Activated T-helper 2 cell treated with anti-CD3 and anti-CD28 coated beads, Interferon-gamma antibody, Interleukin-2, Interleukin-4, amounts not matched to agents 10 μg/mL and 5 μg/mL and 100 μg/mL, durations not matched to agents 14 hours and 24 hours and 36 hours (primary cell): ENCODE results near the gene COX4I2. TPM values are rescaled to one million over a fixed set of nuclear protein-coding genes. Genes with fewer than 3 reads are reported as not detected.
"Not testable (repeated sequence)": the region's sequence is repeated elsewhere in the genome, so short reads cannot be mapped to it uniquely, and the experiment has no call there.

Experiments used
- DNase-seq: peaks from one replicate; pipeline ENCODE4 v3.0.0; 2021; ENCODE audit warnings: low spot score
- H3K27ac Mint-ChIP-seq: one replicate; pipeline ENCODE4 v1.8.0; 2021; ENCODE audit warnings: mixed read lengths
- H3K27me3 Mint-ChIP-seq: one replicate; pipeline ENCODE4 v1.8.0; 2021; ENCODE audit warnings: low read depth, mixed read lengths
- H3K36me3 Mint-ChIP-seq: one replicate; pipeline ENCODE4 v1.8.0; 2021; ENCODE audit warnings: low read depth, mixed read lengths
- H3K4me1 Mint-ChIP-seq: one replicate; pipeline ENCODE4 v1.8.0; 2021; ENCODE audit warnings: low read depth, mixed read lengths
- H3K4me3 Mint-ChIP-seq: one replicate; pipeline ENCODE4 v1.8.0; 2021; ENCODE audit warnings: low read depth, mild to moderate bottlenecking, moderate library complexity, mixed read lengths
- H3K9me3 Mint-ChIP-seq: one replicate; pipeline ENCODE4 v1.8.0; 2021; ENCODE audit warnings: mixed read lengths
- intact Hi-C: fragments of 100-400 bp; cut with micrococcal nuclease; formaldehyde crosslinking; loops from one replicate; pipeline ENCODE4 v1.15.1; 2023
- total RNA-seq: library from RNA; stranded (reverse); gene quantifications from 2 replicates; pipeline ENCODE4 v1.2.3, GENCODE V29; 2022

Gene COX4I2
- total RNA-seq, 1 donor from 2014 or later = not detected

DNA sequence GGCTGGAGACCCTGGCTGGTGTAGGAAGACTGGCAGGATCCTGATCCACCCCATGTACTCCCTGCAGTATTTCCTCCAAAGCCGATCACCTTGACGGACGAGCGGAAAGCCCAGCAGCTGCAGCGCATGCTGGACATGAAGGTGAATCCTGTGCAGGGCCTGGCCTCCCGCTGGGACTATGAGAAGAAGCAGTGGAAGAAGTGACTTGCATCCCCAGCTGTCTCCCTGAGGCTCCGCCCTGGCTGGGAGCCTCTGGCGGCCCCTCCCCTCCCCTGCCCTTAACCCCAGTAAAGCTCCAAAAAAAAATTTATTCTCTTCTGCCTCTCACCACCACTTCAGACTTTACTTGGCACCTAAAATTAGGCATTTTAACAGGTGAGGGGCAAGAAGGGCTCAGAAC lies 7.0 kb downstream of the COX4I2 start:
- intact Hi-C loops = no loop called here

DNA sequence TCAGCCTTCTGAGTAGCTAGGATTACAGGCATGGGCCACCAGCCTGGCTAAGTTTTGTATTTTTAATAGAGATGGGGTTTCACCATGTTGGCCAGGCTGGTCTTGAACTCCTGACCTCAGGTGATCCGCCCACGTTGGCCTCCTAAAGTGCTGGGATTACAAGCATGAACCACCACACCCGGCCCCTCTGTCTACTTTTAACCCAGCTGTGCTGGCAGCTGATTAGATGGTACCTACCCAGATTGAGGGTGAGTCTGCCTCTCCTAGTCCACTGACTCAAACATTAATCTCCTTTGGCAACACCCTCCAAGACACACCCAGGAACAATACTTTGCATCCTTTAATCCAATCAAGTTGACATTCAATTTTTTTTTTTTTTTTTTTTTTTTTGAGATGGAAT lies 10.4 kb downstream of the COX4I2 start:
- intact Hi-C loops, H3K4me1 Mint-ChIP-seq, H3K27ac Mint-ChIP-seq, DNase-seq, H3K27me3 Mint-ChIP-seq, H3K9me3 Mint-ChIP-seq, H3K4me3 Mint-ChIP-seq, H3K36me3 Mint-ChIP-seq: not testable (repeated sequence)

More for the DNA sequence above, 7.0 kb downstream of the COX4I2 start:
- Mint-ChIP-seq H3K9me3 (no peaks in the 10 kb centered on the region), H3K36me3 (no peaks in the 10 kb centered on the region), H3K4me1 (peaks cover 9% of the 10 kb centered on the region), H3K27me3 (peaks cover 11% of the 10 kb centered on the region), H3K4me3 (no peak overlapping the region), H3K27ac (no peak overlapping the region)
- no peak for DNase-seq

DNA sequence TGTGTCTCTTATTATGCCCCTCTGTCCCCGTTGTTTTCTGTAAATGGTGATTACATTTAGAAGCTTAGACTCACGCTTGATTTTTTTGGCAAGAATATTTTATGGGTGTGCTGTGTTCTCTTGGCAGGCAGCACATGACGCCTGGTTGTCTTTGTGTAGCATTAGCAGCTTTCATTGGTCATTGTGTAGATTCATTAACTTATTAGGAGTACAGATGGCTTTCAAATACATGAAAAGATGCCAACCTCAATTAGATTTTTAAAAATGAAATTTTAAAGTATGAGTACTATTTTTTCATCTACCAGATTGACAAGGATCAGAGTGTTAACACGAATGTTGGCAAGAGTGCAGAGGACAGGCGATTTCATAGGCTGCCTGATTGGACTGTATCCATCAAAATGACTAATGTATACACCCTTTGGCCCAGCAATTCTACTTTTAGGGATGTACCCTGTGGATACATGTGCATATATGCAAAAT lies 15.2 kb downstream of the COX4I2 start:
- DNase-seq = no peak
- H3K36me3 Mint-ChIP-seq = peaks cover 3% of the 10 kb centered on the region

DNA sequence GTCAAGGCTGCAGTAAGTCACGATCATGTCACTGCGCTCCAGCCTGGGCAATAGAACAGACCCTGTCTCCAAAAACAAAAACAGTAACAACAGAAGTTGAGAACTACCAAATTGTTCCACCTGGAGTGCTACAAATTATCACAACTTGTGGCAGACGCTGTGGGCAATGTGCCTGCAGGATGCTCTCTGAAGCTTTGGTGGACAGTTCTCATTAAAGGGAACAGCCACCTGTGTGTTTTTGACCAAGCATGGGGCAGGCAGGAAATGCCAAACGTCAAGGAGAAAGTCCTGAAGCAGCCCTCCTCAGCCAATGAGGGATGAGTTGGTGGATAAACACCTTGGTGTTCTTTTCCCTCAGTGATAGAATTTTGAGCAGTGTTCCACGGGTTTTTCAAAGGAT lies 15.8 kb downstream of the COX4I2 start:
- intact Hi-C loops = no loop called here
- H3K4me3 Mint-ChIP-seq = no peak overlapping the region
- H3K36me3 Mint-ChIP-seq = peaks cover 3% of the 10 kb centered on the region
- DNase-seq = no peak
- no peaks in the 10 kb centered on the region for H3K9me3 Mint-ChIP-seq
- H3K27ac Mint-ChIP-seq = no peak overlapping the region
- H3K4me1 Mint-ChIP-seq = no peaks in the 10 kb centered on the region
- peaks cover 3% of the 10 kb centered on the region for H3K27me3 Mint-ChIP-seq

More for the DNA sequence above, 15.2 kb downstream of the COX4I2 start:
- no peaks in the 10 kb centered on the region for H3K4me1 Mint-ChIP-seq
- H3K27ac Mint-ChIP-seq = no peak overlapping the region
- no peaks in the 10 kb centered on the region for H3K9me3 Mint-ChIP-seq
- H3K4me3 Mint-ChIP-seq = no peak overlapping the region
- intact Hi-C loops = no loop called here
- H3K27me3 Mint-ChIP-seq = peaks cover 3% of the 10 kb centered on the region

DNA sequence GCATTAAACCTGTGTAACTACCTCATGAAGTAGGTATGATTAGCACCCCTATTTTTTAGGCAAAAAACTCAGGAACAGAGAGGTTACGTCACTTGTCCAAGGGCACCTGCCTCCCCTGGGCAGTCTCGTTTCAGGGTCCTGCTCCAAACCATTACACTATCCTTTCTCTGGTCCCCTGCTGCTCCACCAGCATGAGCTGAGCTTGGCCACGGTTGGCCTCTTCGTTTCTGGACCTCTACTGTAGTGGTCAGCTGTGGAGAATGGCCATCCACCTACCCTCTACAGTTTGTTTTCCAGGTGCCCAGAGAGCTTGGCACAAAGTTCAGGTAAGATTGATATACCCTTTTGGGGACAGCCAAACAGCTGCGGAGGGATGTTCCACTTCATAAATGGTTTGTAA lies 16.8 kb downstream of the COX4I2 start:
- Mint-ChIP-seq H3K4me3 (no peak overlapping the region), H3K36me3 (peaks cover 3% of the 10 kb centered on the region), H3K9me3 (no peaks in the 10 kb centered on the region), H3K27ac (no peak overlapping the region), H3K27me3 (peaks cover 3% of the 10 kb centered on the region), H3K4me1 (no peaks in the 10 kb centered on the region)
- no peak for DNase-seq
- intact Hi-C loops = no loop called here

DNA sequence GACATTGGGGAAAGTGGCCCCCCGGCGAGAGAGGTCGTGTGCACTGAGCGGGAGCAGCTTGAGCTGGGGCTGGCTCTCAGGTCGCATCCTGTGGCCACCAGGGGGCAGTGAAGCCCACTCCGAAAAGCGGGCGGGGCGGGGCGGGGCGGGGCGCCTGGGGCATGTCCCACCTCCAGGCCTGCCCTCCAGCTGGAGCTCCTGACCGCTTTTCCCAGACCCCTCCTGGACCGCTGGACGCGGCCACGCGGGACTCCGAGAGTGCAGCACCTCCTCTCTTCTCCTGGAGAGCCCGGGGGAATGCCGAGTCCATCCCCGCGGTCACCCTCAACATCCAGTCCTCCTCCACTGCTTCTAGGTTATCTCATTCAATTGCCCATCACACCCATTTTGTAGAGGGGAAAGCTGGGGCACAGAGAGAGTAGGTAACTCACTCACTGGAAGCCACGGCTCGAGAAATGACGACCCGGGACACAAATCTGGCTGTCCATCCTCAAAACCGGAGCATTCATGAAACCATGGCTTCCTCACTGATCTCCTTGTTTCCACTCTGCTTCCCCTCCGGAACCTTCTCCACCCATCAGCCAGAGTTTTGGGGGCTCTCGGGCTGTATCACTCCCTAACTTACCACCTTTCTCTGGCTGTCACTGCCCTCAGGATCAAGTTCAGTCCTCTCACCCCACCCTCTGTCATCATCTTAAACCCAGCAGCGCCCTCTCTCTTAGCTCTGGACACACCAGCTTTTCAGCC lies 24.1 kb downstream of the COX4I2 start:
- peaks cover 39% of the 10 kb centered on the region for H3K4me1 Mint-ChIP-seq
- peaks cover 61% of the 10 kb centered on the region for H3K36me3 Mint-ChIP-seq
- no peaks in the 10 kb centered on the region for H3K9me3 Mint-ChIP-seq
- no peaks in the 10 kb centered on the region for H3K27me3 Mint-ChIP-seq
- H3K4me3 Mint-ChIP-seq = peak overlapping the region; percentile 74
- intact Hi-C loops = loop anchor here (1.0 to 2.0 kb wide), 2 partner anchors 15 to 62 kb away; no protein-coding TSS in a partner anchor
- peak; percentile 61 for DNase-seq
- peak overlapping the region; percentile 74 for H3K27ac Mint-ChIP-seq

DNA sequence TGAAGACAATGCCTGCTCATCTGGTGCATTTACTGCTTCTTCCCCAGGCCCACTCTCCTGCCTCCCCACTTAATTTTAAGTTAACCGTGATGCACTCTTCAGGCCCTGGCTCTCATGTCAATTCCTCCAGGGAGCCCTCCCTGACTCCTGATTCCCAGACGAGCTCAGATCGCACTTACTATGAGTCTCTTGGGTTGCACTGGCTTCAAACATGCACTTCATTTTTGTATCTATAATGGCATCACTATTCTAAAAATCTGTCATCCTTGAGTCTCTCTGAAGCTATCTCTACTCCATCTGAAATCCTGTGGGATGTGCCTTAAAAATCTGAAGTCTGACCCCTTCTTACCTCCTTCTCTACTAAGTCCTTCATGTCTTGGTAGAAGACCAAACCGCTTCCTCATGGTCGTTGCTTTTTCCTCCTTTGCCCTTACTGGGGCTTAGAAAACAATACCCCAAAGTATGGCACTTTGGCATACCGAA lies 24.7 kb downstream of the COX4I2 start:
- intact Hi-C loops = loop anchor here (2.0 kb wide), 1 partner anchor 14 kb away; no protein-coding TSS in a partner anchor

DNA sequence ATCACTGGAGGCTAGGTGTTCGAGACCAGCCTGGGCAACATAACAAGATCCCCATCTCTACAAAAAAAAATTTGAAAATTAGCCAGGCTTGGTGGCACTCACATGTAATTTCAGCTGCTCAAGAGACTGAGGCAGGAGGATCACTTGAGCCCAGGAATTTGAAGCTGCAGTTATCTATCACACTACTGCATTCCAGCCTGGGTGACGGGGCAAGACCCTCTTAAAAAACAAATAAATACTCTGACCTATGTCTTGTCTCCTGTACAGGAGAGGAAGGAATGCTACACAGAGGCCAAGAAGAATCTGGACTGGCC lies 25.8 kb downstream of the COX4I2 start:
- H3K4me1 Mint-ChIP-seq = peaks cover 49% of the 10 kb centered on the region
- no peaks in the 10 kb centered on the region for H3K27me3 Mint-ChIP-seq
- DNase-seq = no peak
- no peak overlapping the region for H3K4me3 Mint-ChIP-seq
- intact Hi-C loops = loop anchor here (2.0 kb wide), 1 partner anchor 13 kb away; no protein-coding TSS in a partner anchor
- H3K36me3 Mint-ChIP-seq = peaks cover 71% of the 10 kb centered on the region
- no peaks in the 10 kb centered on the region for H3K9me3 Mint-ChIP-seq
- H3K27ac Mint-ChIP-seq = no peak overlapping the region

More for the DNA sequence above, 24.7 kb downstream of the COX4I2 start:
- Mint-ChIP-seq H3K27ac (peak overlapping the region; percentile 74), H3K27me3 (no peaks in the 10 kb centered on the region), H3K4me1 (peaks cover 41% of the 10 kb centered on the region), H3K9me3 (no peaks in the 10 kb centered on the region), H3K36me3 (peaks cover 64% of the 10 kb centered on the region), H3K4me3 (peak overlapping the region; percentile 74)
- no peak for DNase-seq

DNA sequence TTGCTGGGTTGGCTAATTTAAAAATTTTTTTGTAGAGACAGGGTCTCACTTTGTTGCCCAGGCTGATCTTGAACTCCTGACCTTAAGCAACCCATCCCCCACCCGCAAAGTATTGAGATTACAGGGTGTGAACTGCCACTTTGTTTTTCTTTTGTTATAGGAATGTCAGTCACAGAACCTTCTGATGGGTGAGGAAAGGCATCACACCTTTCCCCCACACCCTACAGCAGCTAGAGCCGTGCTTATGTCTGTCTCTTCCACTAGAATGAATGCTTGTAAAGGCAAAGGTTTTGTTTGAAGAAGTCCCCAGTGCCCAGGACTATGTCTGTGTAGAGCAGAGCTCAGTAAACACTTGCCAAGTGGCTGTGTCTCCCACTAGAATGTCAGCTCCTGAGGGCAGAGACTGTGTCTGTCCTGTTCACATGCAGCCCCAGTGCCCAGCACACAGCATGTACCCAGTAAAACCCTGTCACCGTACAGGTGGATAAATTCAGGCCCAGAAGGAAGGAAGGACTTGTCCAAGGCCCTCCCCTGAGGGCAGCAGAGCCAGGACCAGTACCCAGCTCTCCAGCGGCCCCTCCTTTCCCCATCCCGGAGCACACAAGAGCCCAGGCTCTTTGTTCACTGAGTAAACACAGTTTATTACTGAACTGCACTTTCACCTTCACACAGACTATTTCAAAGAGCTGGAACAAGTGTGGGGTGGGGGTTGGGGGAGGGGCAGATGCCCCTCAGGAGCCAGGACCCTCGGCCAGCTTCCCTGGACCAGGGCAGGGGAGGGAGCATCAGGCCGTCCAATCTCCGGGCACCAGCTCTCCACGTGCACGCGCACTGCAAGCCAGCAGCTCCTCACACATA lies 26.4 kb downstream of the COX4I2 start:
- DNase-seq = no peak
- Mint-ChIP-seq H3K27ac (peak overlapping the region; percentile 77), H3K4me1 (peaks cover 49% of the 10 kb centered on the region), H3K27me3 (no peaks in the 10 kb centered on the region), H3K36me3 (peaks cover 76% of the 10 kb centered on the region), H3K9me3 (no peaks in the 10 kb centered on the region), H3K4me3 (no peak overlapping the region)
- intact Hi-C loops = loop anchor here (2.0 kb wide), 1 partner anchor 13 kb away; no protein-coding TSS in a partner anchor

DNA sequence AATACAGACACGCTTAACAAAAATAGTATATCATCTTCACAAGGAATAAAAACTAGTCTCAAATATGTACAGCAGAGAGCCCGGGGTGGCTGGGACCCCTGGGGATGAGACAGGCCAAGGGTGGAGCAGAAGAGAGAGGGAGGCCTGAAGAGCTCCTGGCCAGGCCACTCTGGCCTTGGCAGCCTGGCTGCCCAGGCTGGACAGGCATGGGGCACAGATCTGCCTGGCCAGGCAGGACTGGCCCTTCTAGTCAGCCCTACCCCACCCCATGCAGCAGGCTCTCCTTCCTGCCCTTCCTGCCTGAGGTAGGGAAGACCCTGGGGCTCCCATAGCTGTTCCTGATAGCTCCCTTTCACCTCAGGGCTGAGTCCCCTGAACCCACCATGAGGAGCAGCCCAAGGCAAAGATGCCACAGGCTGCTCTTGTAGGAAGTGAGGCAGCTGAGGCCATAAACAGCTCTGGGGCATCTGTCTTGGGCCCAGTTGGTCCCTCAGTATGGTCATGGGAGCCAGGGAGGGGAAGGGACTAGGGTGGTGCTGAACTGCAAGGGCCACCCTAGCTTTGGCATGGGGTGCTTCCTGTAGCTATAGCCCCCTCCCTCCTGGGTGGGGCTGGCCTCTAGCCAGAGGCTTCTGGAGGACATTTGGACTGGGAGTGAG lies 27.1 kb downstream of the COX4I2 start:
- Mint-ChIP-seq H3K9me3 (no peaks in the 10 kb centered on the region), H3K4me3 (no peak overlapping the region), H3K27me3 (no peaks in the 10 kb centered on the region), H3K4me1 (peaks cover 56% of the 10 kb centered on the region), H3K27ac (peak overlapping the region; percentile 52), H3K36me3 (peaks cover 83% of the 10 kb centered on the region)
- intact Hi-C loops = no loop called here
- no peak for DNase-seq

DNA sequence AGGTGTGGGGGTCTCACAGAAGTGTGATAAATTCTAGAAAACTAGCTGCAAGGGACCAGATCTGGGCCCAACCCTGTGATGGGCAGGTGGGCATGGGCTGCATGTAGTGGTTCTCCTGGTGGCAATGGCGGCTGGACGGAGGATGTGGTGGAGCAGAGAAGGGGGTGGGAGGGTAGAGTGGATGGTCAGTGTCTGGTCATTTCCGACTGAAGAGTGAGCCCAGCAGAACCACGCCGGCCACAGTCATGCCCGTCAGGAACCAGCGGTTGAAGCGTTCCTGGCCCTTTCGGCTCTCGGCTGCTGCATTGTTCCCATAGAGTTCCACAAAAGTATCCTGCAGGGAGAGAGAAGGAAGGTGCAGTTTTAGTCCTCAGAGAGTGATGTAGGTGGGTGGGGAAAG lies 28.0 kb downstream of the COX4I2 start:
- Mint-ChIP-seq H3K9me3 (no peaks in the 10 kb centered on the region), H3K27ac (peak overlapping the region; percentile 47), H3K36me3 (peaks cover 87% of the 10 kb centered on the region), H3K4me1 (peaks cover 62% of the 10 kb centered on the region), H3K4me3 (no peak overlapping the region), H3K27me3 (no peaks in the 10 kb centered on the region)
- intact Hi-C loops = no loop called here
- no peak for DNase-seq

DNA sequence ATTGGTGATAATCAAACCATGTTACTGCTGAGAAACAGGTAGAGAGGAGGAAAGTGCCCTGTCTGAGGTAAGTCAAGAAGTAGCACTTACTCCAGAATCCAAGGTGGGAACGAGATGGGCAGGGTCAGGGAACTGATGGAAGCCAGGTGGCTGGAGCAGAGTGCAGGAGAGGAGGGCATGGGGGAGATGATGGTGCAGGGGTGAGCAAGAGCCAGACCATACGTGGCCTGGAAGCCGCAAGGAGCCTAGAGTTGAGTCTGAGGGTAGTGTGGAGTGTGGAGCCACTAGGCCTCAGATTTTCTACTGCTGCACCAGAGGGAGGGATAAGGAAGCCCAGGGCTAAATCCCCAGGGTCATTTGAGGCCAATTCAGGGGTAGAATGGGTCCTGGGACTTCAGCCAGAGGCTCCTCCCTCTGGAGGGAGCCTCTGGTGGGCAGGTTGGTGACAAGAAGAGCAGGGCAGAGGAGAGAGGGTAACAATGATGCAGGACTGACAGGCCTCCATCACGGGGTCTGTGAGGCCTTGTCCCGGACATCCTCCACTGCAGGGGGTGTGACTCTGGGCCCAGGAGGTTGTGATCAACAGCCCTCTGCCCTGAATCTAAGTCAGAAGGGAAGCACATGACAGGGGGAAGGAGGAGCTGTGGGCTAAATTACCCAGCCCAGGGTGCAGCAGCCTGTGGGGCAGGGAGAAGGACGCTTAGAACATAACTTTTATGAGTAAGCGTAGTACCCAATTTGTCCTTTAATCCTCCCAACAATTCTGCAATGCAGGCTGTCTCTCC lies 28.7 kb downstream of the COX4I2 start:
- H3K9me3 Mint-ChIP-seq = no peaks in the 10 kb centered on the region
- DNase-seq = peak; percentile 30
- peak overlapping the region; percentile 71 for H3K27ac Mint-ChIP-seq
- peaks cover 63% of the 10 kb centered on the region for H3K4me1 Mint-ChIP-seq
- H3K36me3 Mint-ChIP-seq = peaks cover 87% of the 10 kb centered on the region
- no peak overlapping the region for H3K4me3 Mint-ChIP-seq
- no peaks in the 10 kb centered on the region for H3K27me3 Mint-ChIP-seq
- intact Hi-C loops = no loop called here
